GM12865 (cell line): ENCODE data around the gene TSHZ2.

Experiments
- DNase-seq: peaks from one replicate; pipeline ENCODE4 v3.0.0; 2010; ENCODE audit warnings: low read depth
- H3K4me3 ChIP-seq: 2 replicates; pipeline ENCODE4 v1.5.1; 2011; ENCODE audit warnings: mild to moderate bottlenecking, low read depth, low read length, control low read depth
- CTCF ChIP-seq: IDR thresholded peaks from 2 replicates; pipeline ENCODE4 v1.5.1; 2011; ENCODE audit warnings: low read length, control low read depth, low read depth, inconsistent platforms; ENCODE audit not compliant: insufficient read depth; ENCODE audit errors: missing control alignments

The TSHZ2 gene

GRCh38 chr20:53335555-53335954, 363.4 kb downstream of the TSHZ2 start:
- TF ChIP-seq CTCF, result no peak
- H3K4me3 ChIP-seq, result no peak overlapping the region
- no peak for DNase-seq

- no peak for TF ChIP-seq CTCF
- no peak for DNase-seq
Measured at GRCh38 chr20:53336892-53337291, 364.7 kb downstream of the TSHZ2 start.

GRCh38 chr20:53337390-53338101, 365.4 kb downstream of the TSHZ2 start:
- no peak overlapping the region for H3K4me3 ChIP-seq
- TF ChIP-seq CTCF, result no peak
- DNase-seq, result no peak

More at GRCh38 chr20:53336892-53337291, 364.7 kb downstream of the TSHZ2 start:
- H3K4me3 ChIP-seq, result no peak overlapping the region

GRCh38 chr20:53338716-53339115, 366.6 kb downstream of the TSHZ2 start:
- no peak for DNase-seq
- H3K4me3 ChIP-seq, result no peak overlapping the region

GRCh38 chr20:53342429-53342828, 370.3 kb downstream of the TSHZ2 start:
- DNase-seq, result no peak
- TF ChIP-seq CTCF, result no peak
- no peak overlapping the region for H3K4me3 ChIP-seq

More at GRCh38 chr20:53338716-53339115, 366.6 kb downstream of the TSHZ2 start:
- TF ChIP-seq CTCF, result no peak

GRCh38 chr20:53343448-53343847, 371.3 kb downstream of the TSHZ2 start:
- no peak for DNase-seq

More at GRCh38 chr20:53343448-53343847, 371.3 kb downstream of the TSHZ2 start:
- no peak for TF ChIP-seq CTCF
- H3K4me3 ChIP-seq, result no peak overlapping the region
